ENCODE results near the gene ARHGEF33.
A peak's percentile ranks its signal among the peaks of the same experiment; 100 is the strongest.

The ARHGEF33 gene

GRCh38 chr2:38876407-38876806 lies 13.3 kb upstream of the ARHGEF33 start:
- H3K4me3 ChIP-seq (ENCODE audit: low read depth, low read length): peak overlapping the region; percentile 95
- DNase-seq (ENCODE audit: low read depth): no peak
- TF ChIP-seq CTCF (IDR thresholded peaks at IDR 0.05; ENCODE audit: low read depth, low read length) (no peak), MYC (IDR thresholded peaks at IDR 0.05; ENCODE audit: low read depth, low read length) (no peak), POLR2A (IDR thresholded peaks at IDR 0.05; ENCODE audit: extremely low read depth, insufficient read length) (no peak), MAX (IDR thresholded peaks at IDR 0.05; ENCODE audit: low read depth, low read length) (no peak)

GRCh38 chr2:38886063-38886462 lies 3.6 kb upstream of the ARHGEF33 start:
- no peak overlapping the region for H3K4me3 ChIP-seq (ENCODE audit: low read depth, low read length)
- no peak for DNase-seq (ENCODE audit: low read depth)
- TF ChIP-seq MAX (IDR thresholded peaks at IDR 0.05; ENCODE audit: low read depth, low read length): no peak
- no peak for TF ChIP-seq POLR2A (IDR thresholded peaks at IDR 0.05; ENCODE audit: extremely low read depth, insufficient read length)
- no peak for TF ChIP-seq MYC (IDR thresholded peaks at IDR 0.05; ENCODE audit: low read depth, low read length)
- TF ChIP-seq CTCF (IDR thresholded peaks at IDR 0.05; ENCODE audit: low read depth, low read length): no peak

GRCh38 chr2:38887347-38887746 lies 2.3 kb upstream of the ARHGEF33 start:
- no peak overlapping the region for H3K4me3 ChIP-seq (ENCODE audit: low read depth, low read length)
- no peak for TF ChIP-seq MYC (IDR thresholded peaks at IDR 0.05; ENCODE audit: low read depth, low read length)
- no peak for TF ChIP-seq POLR2A (IDR thresholded peaks at IDR 0.05; ENCODE audit: extremely low read depth, insufficient read length)
- no peak for TF ChIP-seq CTCF (IDR thresholded peaks at IDR 0.05; ENCODE audit: low read depth, low read length)
- no peak for TF ChIP-seq MAX (IDR thresholded peaks at IDR 0.05; ENCODE audit: low read depth, low read length)
- DNase-seq (ENCODE audit: low read depth): no peak

GRCh38 chr2:38887902-38888554 lies 1.6 kb upstream of the ARHGEF33 start:
- no peak for TF ChIP-seq MYC (IDR thresholded peaks at IDR 0.05; ENCODE audit: low read depth, low read length)
- no peak for TF ChIP-seq MAX (IDR thresholded peaks at IDR 0.05; ENCODE audit: low read depth, low read length)
- no peak for TF ChIP-seq POLR2A (IDR thresholded peaks at IDR 0.05; ENCODE audit: extremely low read depth, insufficient read length)
- no peak for TF ChIP-seq CTCF (IDR thresholded peaks at IDR 0.05; ENCODE audit: low read depth, low read length)
- no peak overlapping the region for H3K4me3 ChIP-seq (ENCODE audit: low read depth, low read length)
- no peak for DNase-seq (ENCODE audit: low read depth)

GRCh38 chr2:38889045-38889444 lies 630 bp upstream of the ARHGEF33 start:
- TF ChIP-seq CTCF (IDR thresholded peaks at IDR 0.05; ENCODE audit: low read depth, low read length) (no peak), POLR2A (IDR thresholded peaks at IDR 0.05; ENCODE audit: extremely low read depth, insufficient read length) (no peak), MYC (IDR thresholded peaks at IDR 0.05; ENCODE audit: low read depth, low read length) (no peak), MAX (IDR thresholded peaks at IDR 0.05; ENCODE audit: low read depth, low read length) (no peak)
- H3K4me3 ChIP-seq (ENCODE audit: low read depth, low read length): no peak overlapping the region
- DNase-seq (ENCODE audit: low read depth): no peak
